Measurements from ENCODE around the gene PPP6R2. TPM values are rescaled to one million over a fixed set of nuclear protein-coding genes. Genes with fewer than 3 reads are reported as not detected.

PPP6R2 gene
- total RNA-seq, 6 experiments from 2014 or later, result 41.9 to 47.0 (median 43.6) TPM

- TF ChIP-seq CTCF (IDR thresholded peaks at IDR 0.05), result no peak
- H3K27ac Mint-ChIP-seq, result no peak overlapping the region
- DNase-seq, result no peak
- H3K9me3 Mint-ChIP-seq, result no peaks in the 10 kb centered on the region
- peaks cover 2% of the 10 kb centered on the region; the same call in 1 of the 2 replicates for H3K4me1 Mint-ChIP-seq (ENCODE audit: low read depth)
- H3K36me3 Mint-ChIP-seq (ENCODE audit: low read depth), result no peaks in the 10 kb centered on the region
- no peak overlapping the region for H3K4me3 Mint-ChIP-seq
- H3K27me3 Mint-ChIP-seq (ENCODE audit: insufficient read depth), result no peaks in the 10 kb centered on the region
These were observed 3.3 kb downstream of the PPP6R2 start for GRCh38 chr22:50346470-50346869.

GRCh38 chr22:50347157-50347556 is 4.0 kb downstream of the PPP6R2 start:
- DNase-seq, result no peak
- H3K4me3 Mint-ChIP-seq, result no peak overlapping the region
- no peaks in the 10 kb centered on the region for H3K36me3 Mint-ChIP-seq (ENCODE audit: low read depth)

DNA sequence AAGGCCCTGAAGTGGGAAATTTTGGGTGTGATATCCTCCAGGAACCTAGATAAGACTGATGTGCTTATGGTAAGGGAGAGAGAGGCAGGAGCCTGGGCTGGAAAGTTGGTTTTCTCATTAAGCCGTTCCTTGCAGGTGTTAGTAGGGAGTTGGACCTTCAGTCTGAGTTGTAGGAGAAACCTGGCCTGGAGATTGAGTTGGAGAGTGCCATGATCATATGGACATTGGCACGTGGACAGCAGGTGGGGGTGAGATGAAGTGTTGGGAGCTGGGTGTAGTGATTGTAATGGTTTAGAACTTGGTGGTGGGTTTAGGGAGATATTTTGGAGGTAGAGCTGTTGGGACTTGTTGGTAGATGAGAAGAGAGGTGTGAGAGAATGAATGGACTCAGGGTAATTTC is 4.9 kb downstream of the PPP6R2 start:
- DNase-seq, result no peak
- TF ChIP-seq CTCF (IDR thresholded peaks at IDR 0.05), result no peak
- Mint-ChIP-seq H3K9me3 (no peaks in the 10 kb centered on the region), H3K4me3 (no peak overlapping the region), H3K27ac (no peak overlapping the region), H3K4me1 (ENCODE audit: low read depth) (no peaks in the 10 kb centered on the region), H3K36me3 (ENCODE audit: low read depth) (0 out of 2 replicates have a peak, but pooled peaks cover 1% of the 10 kb centered on the region), H3K27me3 (ENCODE audit: insufficient read depth) (no peaks in the 10 kb centered on the region; the same call in 1 of the 2 replicates)

More at GRCh38 chr22:50347157-50347556, 4.0 kb downstream of the PPP6R2 start:
- no peak overlapping the region for H3K27ac Mint-ChIP-seq
- TF ChIP-seq CTCF (IDR thresholded peaks at IDR 0.05), result no peak
- no peaks in the 10 kb centered on the region for H3K4me1 Mint-ChIP-seq (ENCODE audit: low read depth)
- no peaks in the 10 kb centered on the region for H3K9me3 Mint-ChIP-seq
- H3K27me3 Mint-ChIP-seq (ENCODE audit: insufficient read depth), result no peaks in the 10 kb centered on the region

DNA sequence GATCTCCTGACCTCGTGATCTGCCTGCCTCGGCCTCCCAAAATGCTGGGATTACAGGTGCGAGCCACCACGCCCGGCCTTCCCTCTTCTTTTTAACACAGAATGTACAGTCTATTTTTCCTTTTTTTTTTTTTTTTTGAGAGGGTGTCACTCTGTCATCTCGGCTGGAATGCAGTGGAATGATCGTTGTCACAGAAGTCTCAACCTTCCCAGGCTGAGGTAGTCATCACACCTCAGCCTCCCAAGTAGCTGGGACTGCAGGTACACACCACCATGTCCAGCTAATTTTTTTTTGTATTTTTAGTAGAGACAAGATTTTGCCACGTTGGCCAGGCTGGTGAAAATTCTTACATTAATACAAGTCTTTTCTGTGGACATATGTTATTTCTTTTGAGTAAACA is 13.1 kb downstream of the PPP6R2 start:
- no peak for DNase-seq
- no peaks in the 10 kb centered on the region for H3K9me3 Mint-ChIP-seq
- H3K27ac Mint-ChIP-seq, result no peak overlapping the region
- no peak overlapping the region for H3K4me3 Mint-ChIP-seq
- peaks cover 16% of the 10 kb centered on the region; the same call in 1 of the 2 replicates for H3K36me3 Mint-ChIP-seq (ENCODE audit: low read depth)
- H3K4me1 Mint-ChIP-seq (ENCODE audit: low read depth), result peaks cover 5% of the 10 kb centered on the region
- no peak for TF ChIP-seq CTCF (IDR thresholded peaks at IDR 0.05)
- H3K27me3 Mint-ChIP-seq (ENCODE audit: insufficient read depth), result peaks cover 2% of the 10 kb centered on the region; the same call in 1 of the 2 replicates

GRCh38 chr22:50357222-50357621 is 14.1 kb downstream of the PPP6R2 start:
- no peak for TF ChIP-seq CTCF (IDR thresholded peaks at IDR 0.05)
- peaks cover 16% of the 10 kb centered on the region; the same call in 1 of the 2 replicates for H3K36me3 Mint-ChIP-seq (ENCODE audit: low read depth)
- H3K4me3 Mint-ChIP-seq, result no peak overlapping the region
- H3K9me3 Mint-ChIP-seq, result no peaks in the 10 kb centered on the region
- H3K4me1 Mint-ChIP-seq (ENCODE audit: low read depth), result peaks cover 13% of the 10 kb centered on the region
- H3K27ac Mint-ChIP-seq, result peak overlapping the region; percentile 34; the same call in 1 of the 2 replicates
- no peak for DNase-seq
- H3K27me3 Mint-ChIP-seq (ENCODE audit: insufficient read depth), result peaks cover 2% of the 10 kb centered on the region; the same call in 1 of the 2 replicates
